HG03196 (cell line): ENCODE measurements around the gene SH3BP4.
"Not testable (repeated sequence)": the region's sequence is repeated elsewhere in the genome, so short reads cannot be mapped to it uniquely, and the experiment has no call there.

Experiments used
- ATAC-seq: cut with Tn5 transposase; IDR thresholded peaks from one replicate; pipeline ENCODE4 v1.9.1; 2021; ENCODE audit not compliant: unreplicated experiment

The SH3BP4 gene

GRCh38 chr2:235010117-235010714 lies 58.4 kb downstream of the SH3BP4 start:
- ATAC-seq: no peak

GRCh38 chr2:235011607-235011928 lies 59.8 kb downstream of the SH3BP4 start:
- ATAC-seq: no peak

- ATAC-seq: no peak
Measured at GRCh38 chr2:235011929-235012631, 60.3 kb downstream of the SH3BP4 start.

- no peak for ATAC-seq
Measured at GRCh38 chr2:235017441-235017840, 65.6 kb downstream of the SH3BP4 start.

GRCh38 chr2:235018838-235019237 lies 67.0 kb downstream of the SH3BP4 start:
- ATAC-seq: no peak

- ATAC-seq: not testable (repeated sequence)
Measured at GRCh38 chr2:235020141-235020540, 68.3 kb downstream of the SH3BP4 start.

GRCh38 chr2:235021752-235022151 lies 69.9 kb downstream of the SH3BP4 start:
- no peak for ATAC-seq

- no peak for ATAC-seq
Measured at GRCh38 chr2:235024191-235024860, 72.5 kb downstream of the SH3BP4 start.

GRCh38 chr2:235024931-235025773 lies 73.3 kb downstream of the SH3BP4 start:
- ATAC-seq: no peak

GRCh38 chr2:235025800-235026536 lies 74.2 kb downstream of the SH3BP4 start:
- no peak for ATAC-seq

- no peak for ATAC-seq
Measured at GRCh38 chr2:235026649-235027557, 75.1 kb downstream of the SH3BP4 start.

GRCh38 chr2:235027558-235028214 lies 75.9 kb downstream of the SH3BP4 start:
- no peak for ATAC-seq

GRCh38 chr2:235028646-235029045 lies 76.8 kb downstream of the SH3BP4 start:
- ATAC-seq: no peak

- no peak for ATAC-seq
Measured at GRCh38 chr2:235029054-235029453, 77.2 kb downstream of the SH3BP4 start.

GRCh38 chr2:235030126-235030525 lies 78.3 kb downstream of the SH3BP4 start:
- no peak for ATAC-seq

GRCh38 chr2:235030936-235031335 lies 79.1 kb downstream of the SH3BP4 start:
- ATAC-seq: no peak

- no peak for ATAC-seq
Measured at GRCh38 chr2:235031686-235032373, 80.0 kb downstream of the SH3BP4 start.

GRCh38 chr2:235032466-235032865 lies 80.6 kb downstream of the SH3BP4 start:
- no peak for ATAC-seq

- ATAC-seq: no peak
Measured at GRCh38 chr2:235032949-235033348, 81.1 kb downstream of the SH3BP4 start.
